A549 (cell line): ENCODE data around the gene SLC36A3. TPM values are rescaled to one million over a fixed set of nuclear protein-coding genes. Genes with fewer than 3 reads are reported as not detected.

ENCODE experiments used
- ATAC-seq, 2 experiments: fragments of 200-7000 bp in 1 of 2; fragments of >200 bp in 1 of 2; cut with Nextera tagmentation in 1 of 2; cut with Tn5 transposase in 1 of 2; 3 replicates each; pipeline versions ENCODE4 v1.8.0 to v1.9.1; 2018 to 2020; ENCODE audit warnings: mild to moderate bottlenecking in 1 of 2, moderate library complexity in 1 of 2
- CTCF ChIA-PET: fragments of 300-600 bp; sonication (Branson Sonifier 250); formaldehyde crosslinking; extraction: SDS; loops from one replicate; lab custom pipeline; 2021; ENCODE audit warnings: antibody characterized with exemption, inconsistent platforms; lab: Yijun Ruan, JAX
- POLR2A ChIA-PET: fragments of 350-600 bp; formaldehyde crosslinking; extraction: SDS; loops from one replicate; lab custom pipeline; 2021; ENCODE audit warnings: antibody characterized with exemption, inconsistent platforms; lab: Yijun Ruan, JAX
- DNase-seq, 2 experiments: peaks; one replicate each; pipeline versions ENCODE4 v3.0.0 to v3.0.0-alpha.2; 2011 to 2016; ENCODE audit warnings: low read depth in 1 of 2, low spot score in 1 of 2
- FAIRE-seq: peaks from 2 replicates; lab custom pipeline; 2011; peaks lifted over from hg19 to GRCh38; lab: Jason Lieb, UNC
- H3K27ac ChIP-seq, 2 experiments: fragments of >200 bp; sonication (Bioruptor Twin); formaldehyde crosslinking; 3 replicates each; pipeline ENCODE4 v1.5.1; 2016 to 2017
- H3K4me1 ChIP-seq: fragments of >200 bp; sonication (Bioruptor Twin); formaldehyde crosslinking; 3 replicates; pipeline ENCODE4 v1.6.1; 2016
- H3K4me2 ChIP-seq: fragments of >200 bp; sonication (Bioruptor Twin); formaldehyde crosslinking; 3 replicates; pipeline ENCODE4 v1.6.1; 2016
- H3K4me3 ChIP-seq: fragments of >200 bp; sonication (Bioruptor Twin); formaldehyde crosslinking; 3 replicates; pipeline ENCODE4 v1.5.1; 2016
- H3K9me3 ChIP-seq: fragments of >200 bp; sonication (Bioruptor Twin); formaldehyde crosslinking; 3 replicates; pipeline ENCODE4 v1.6.1; 2016
- BCL3 ChIP-seq: fragments of >200 bp; sonication (Bioruptor Twin); formaldehyde crosslinking; IDR thresholded peaks from 3 replicates; pipeline ENCODE4 v1.6.1; 2016
- BHLHE40 ChIP-seq: IDR thresholded peaks from 2 replicates; pipeline ENCODE4 v1.6.1; 2012; ENCODE audit warnings: low read depth, low read length, inconsistent platforms
- CHD4 ChIP-seq: fragments of 200-600 bp; sonication (generic); IDR thresholded peaks from 2 replicates; pipeline ENCODE4 v1.6.1; 2016; ENCODE audit warnings: antibody characterized with exemption, mild to moderate bottlenecking, borderline replicate concordance
- CTCF ChIP-seq: fragments of >200 bp; sonication (Bioruptor Twin); formaldehyde crosslinking; IDR thresholded peaks from 3 replicates; pipeline ENCODE4 v1.5.1; 2016
- E2F6 ChIP-seq: IDR thresholded peaks from 2 replicates; pipeline ENCODE4 v1.6.1; 2012; ENCODE audit warnings: low read depth, borderline replicate concordance
- FOSB ChIP-seq: fragments of 250-450 bp; sonication (Bioruptor Pico); IDR thresholded peaks from 2 replicates; pipeline ENCODE4 v1.5.0; 2020; ENCODE audit warnings: mild to moderate bottlenecking, moderate library complexity
- FOSL2 ChIP-seq, 2 experiments: fragments of 450-650 bp in 1 of 2; fragments of >200 bp in 1 of 2; sonication (Bioruptor Twin) in 1 of 2; formaldehyde crosslinking; IDR thresholded peaks; 2 replicates each; pipeline versions ENCODE4 v1.5.0 to v1.6.1; 2016 to 2020; ENCODE audit warnings: mild to moderate bottlenecking in 1 of 2, moderate library complexity in 1 of 2
- HEYL ChIP-seq: fragments of 250-450 bp; sonication (Bioruptor Pico); IDR thresholded peaks from 2 replicates; pipeline ENCODE4 v1.8.0; 2021; ENCODE audit warnings: mild to moderate bottlenecking, moderate library complexity
- HMGXB4 ChIP-seq: fragments of 250-450 bp; sonication (Bioruptor Pico); IDR thresholded peaks from 2 replicates; pipeline ENCODE4 v1.5.0; 2021; ENCODE audit warnings: mild to moderate bottlenecking, moderate library complexity, borderline replicate concordance
- HOXA7 ChIP-seq: fragments of 250-450 bp; sonication (Bioruptor Pico); IDR thresholded peaks from 2 replicates; pipeline ENCODE4 v1.5.0; 2020; ENCODE audit warnings: mild to moderate bottlenecking, moderate library complexity
- HOXB13 ChIP-seq: fragments of 250-450 bp; sonication (Bioruptor Pico); IDR thresholded peaks from 2 replicates; pipeline ENCODE4 v1.5.0; 2020; ENCODE audit warnings: low read depth, mild to moderate bottlenecking, moderate library complexity
- JUNB ChIP-seq: fragments of >200 bp; sonication (Bioruptor Twin); formaldehyde crosslinking; IDR thresholded peaks from 2 replicates; pipeline ENCODE4 v1.6.1; 2016
- KDM5A ChIP-seq: fragments of 200-600 bp; sonication (generic); IDR thresholded peaks from 2 replicates; pipeline ENCODE4 v1.6.1; 2016; ENCODE audit warnings: antibody characterized with exemption, mild to moderate bottlenecking
- MAZ ChIP-seq: fragments of 150-350 bp; IDR thresholded peaks from 2 replicates; pipeline ENCODE4 v1.6.1; 2014; ENCODE audit warnings: antibody characterized with exemption, low read depth, low read length, borderline replicate concordance
- PHF8 ChIP-seq: fragments of 200-600 bp; sonication (generic); IDR thresholded peaks from 2 replicates; pipeline ENCODE4 v1.6.1; 2016; ENCODE audit warnings: low read depth, mild to moderate bottlenecking, antibody characterized with exemption, moderate library complexity, borderline replicate concordance
- RCOR1 ChIP-seq: fragments of 150-350 bp; IDR thresholded peaks from 2 replicates; pipeline ENCODE4 v1.6.1; 2014; ENCODE audit warnings: antibody characterized with exemption, low read length, low read depth
- RFX5 ChIP-seq: fragments of 450-650 bp; IDR thresholded peaks from 2 replicates; pipeline ENCODE4 v1.7.1; 2014; ENCODE audit warnings: antibody characterized with exemption, mild to moderate bottlenecking, moderate library complexity
- SMC3 ChIP-seq: fragments of >200 bp; sonication (Bioruptor Twin); formaldehyde crosslinking; IDR thresholded peaks from 3 replicates; pipeline ENCODE4 v1.6.1; 2018; ENCODE audit warnings: inconsistent platforms
- SREBF2 ChIP-seq: fragments of 450-650 bp; IDR thresholded peaks from 2 replicates; pipeline ENCODE4 v1.6.1; 2014; ENCODE audit warnings: mild to moderate bottlenecking, moderate library complexity
- ZFP36 ChIP-seq: fragments of 450-650 bp; IDR thresholded peaks from 2 replicates; pipeline ENCODE4 v1.6.1; 2014; ENCODE audit warnings: borderline replicate concordance; ENCODE audit not compliant: partially characterized antibody
- WGBS: methylation state at CpG from one replicate; pipeline ENCODE4 v1.1.6; 2017; ENCODE audit errors: missing lambda C conversion rate; 5-methylcytosine and 5-hydroxymethylcytosine counted together
- polyA plus RNA-seq, 4 experiments: library from polyadenylated mRNA; depleted of rRNA in 3 of 4; stranded (reverse); fragments of >200 nt; fragmentation: RNase III in 1 of 4; extraction: RNeasy Plus Mini Kit Qiagen cat#74134 plus additional on column Dnase treatment in 1 of 4; gene quantifications; 2 replicates in 3 of 4; 3 replicates in 1 of 4; pipeline ENCODE4 v1.2.3, GENCODE V29; 2011 to 2017

Gene SLC36A3
- polyA plus RNA-seq, 2 of the 4 experiments (the other 2 are of a cell fraction): not detected

- H3K27ac ChIP-seq: no peak overlapping the region
- ChIA-PET CTCF (interaction anchor here (0.7 to 4.9 kb wide), 4 partner anchors 12 to 122 kb away, joined by 3 to 24 read pairs (median 4); no protein-coding TSS in a partner anchor), POLR2A (no interaction called here)
- H3K4me3 ChIP-seq: no peak overlapping the region
- WGBS: 37% methylated on average over 6 of the region's 6 CpGs
- no peak for FAIRE-seq
- H3K4me1 ChIP-seq: no peaks in the 10 kb centered on the region
- no peak for DNase-seq
- no peaks in the 10 kb centered on the region for H3K9me3 ChIP-seq
- H3K4me2 ChIP-seq: no peak overlapping the region
- ATAC-seq: no peak
- TF ChIP-seq FOSB (CRISPR knock-in tag): no peak
- TF ChIP-seq ZFP36: no peak
- no peak for TF ChIP-seq RCOR1
- TF ChIP-seq SMC3: no peak
- TF ChIP-seq JUNB: no peak
- no peak for TF ChIP-seq CHD4
- no peak for TF ChIP-seq HMGXB4 (CRISPR knock-in tag)
- no peak for TF ChIP-seq HOXB13 (CRISPR knock-in tag)
- no peak for TF ChIP-seq FOSL2 (IDR thresholded peaks at IDR 0.05)
- TF ChIP-seq FOSL2 (CRISPR knock-in tag; IDR thresholded peaks at IDR 0.05): no peak
- TF ChIP-seq CTCF: no peak
- TF ChIP-seq SREBF2: no peak
- no peak for TF ChIP-seq KDM5A
- no peak for TF ChIP-seq HOXA7 (CRISPR knock-in tag)
- TF ChIP-seq E2F6: no peak
- no peak for TF ChIP-seq BHLHE40
- no peak for TF ChIP-seq RFX5
- no peak for TF ChIP-seq HEYL (CRISPR knock-in tag)
- no peak for TF ChIP-seq BCL3
- no peak for TF ChIP-seq PHF8
- TF ChIP-seq MAZ: no peak
Observed at GRCh38 chr5:151227918-151228447, 75.6 kb downstream of the SLC36A3 start.

Other genes starting within 250 kb of the SLC36A3 start
- 43.4 and 48.4 TPM in 2 replicates for gene TNIP1, start 222.7 kb downstream of the SLC36A3 start, polyA plus RNA-seq (2011; rRNA removed)
- gene TNIP1, start 222.7 kb downstream of the SLC36A3 start, polyA plus RNA-seq (2017; fragmentation: RNase III; extraction: RNeasy Plus Mini Kit Qiagen cat#74134 plus additional on column Dnase treatment): 53.4 to 68.2 TPM (median 55.8 TPM) in 3 replicates
- gene ANXA6, start 146.0 kb downstream of the SLC36A3 start, polyA plus RNA-seq (2011; rRNA removed): 32.4 and 34.9 TPM in 2 replicates
- 44.6 to 55.7 TPM (median 53.0 TPM) in 3 replicates for gene ANXA6, start 146.0 kb downstream of the SLC36A3 start, polyA plus RNA-seq (2017; fragmentation: RNase III; extraction: RNeasy Plus Mini Kit Qiagen cat#74134 plus additional on column Dnase treatment)
- gene CCDC69, start 79.7 kb downstream of the SLC36A3 start, polyA plus RNA-seq (2011; rRNA removed): 3.0 and 3.2 TPM in 2 replicates
- gene CCDC69, start 79.7 kb downstream of the SLC36A3 start, polyA plus RNA-seq (2017; fragmentation: RNase III; extraction: RNeasy Plus Mini Kit Qiagen cat#74134 plus additional on column Dnase treatment): 2.1 to 3.1 TPM (median 2.9 TPM) in 3 replicates
- 9.6 and 13.8 TPM in 2 replicates for gene GM2A, start 50.6 kb downstream of the SLC36A3 start, polyA plus RNA-seq (2011; rRNA removed)
- 16.4 to 17.4 TPM (median 17.2 TPM) in 3 replicates for gene GM2A, start 50.6 kb downstream of the SLC36A3 start, polyA plus RNA-seq (2017; fragmentation: RNase III; extraction: RNeasy Plus Mini Kit Qiagen cat#74134 plus additional on column Dnase treatment)
- not detected in 2 replicates for gene SLC36A2, start 43.8 kb upstream of the SLC36A3 start, polyA plus RNA-seq (2011; rRNA removed)
- not detected in 3 replicates for gene SLC36A2, start 43.8 kb upstream of the SLC36A3 start, polyA plus RNA-seq (2017; fragmentation: RNase III; extraction: RNeasy Plus Mini Kit Qiagen cat#74134 plus additional on column Dnase treatment)
- gene SLC36A1, start 143.8 kb upstream of the SLC36A3 start, polyA plus RNA-seq (2011; rRNA removed): 10.8 and 12.4 TPM in 2 replicates
- gene SLC36A1, start 143.8 kb upstream of the SLC36A3 start, polyA plus RNA-seq (2017; fragmentation: RNase III; extraction: RNeasy Plus Mini Kit Qiagen cat#74134 plus additional on column Dnase treatment): 7.2 to 7.6 TPM (median 7.4 TPM) in 3 replicates